ENCODE data around the gene TRIM41.
"Not testable (repeated sequence)": the region's sequence is repeated elsewhere in the genome, so short reads cannot be mapped to it uniquely, and the experiment has no call there.

Gene TRIM41

DNA sequence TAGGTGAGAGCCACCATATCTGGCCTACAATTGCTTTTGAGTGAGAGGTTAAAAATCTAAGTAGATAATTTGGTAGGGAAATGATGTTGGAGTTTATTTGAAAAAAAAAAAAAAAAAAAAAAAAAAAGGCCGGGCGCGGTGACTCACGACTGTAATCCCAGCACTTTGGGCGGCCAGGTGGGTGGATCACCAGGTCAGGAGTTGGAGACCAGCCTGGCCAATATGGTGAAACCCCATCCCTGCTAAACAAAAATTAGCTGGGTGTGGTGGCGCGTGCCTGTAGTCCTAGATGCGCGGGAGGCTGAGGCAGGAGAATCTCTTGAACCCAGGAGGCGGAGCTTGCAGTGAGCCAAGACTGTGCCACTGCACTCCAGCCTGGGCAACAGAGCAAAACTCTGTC, 8.8 kb upstream of the TRIM41 start:
- H3K36me3 ChIP-seq (ENCODE audit: control insufficient read depth in 2 of 2, insufficient read depth in 1 of 2, low read length in 2 of 2); POLR2A ChIA-PET; H3K4me3 ChIP-seq (ENCODE audit: low read depth, low read length); H3K4me1 ChIP-seq (ENCODE audit: control insufficient read depth, insufficient read depth, low read length); CTCF ChIA-PET; H3K9me3 ChIP-seq (ENCODE audit: control insufficient read depth, insufficient read depth, low read depth, low read length); H3K27ac ChIP-seq (ENCODE audit: extremely low read depth, low read depth, low read length): not testable (repeated sequence)
- 0 out of 2 replicates have a peak, but pooled peaks have one; percentile 20 for TF ChIP-seq EGR2 (tag by site-specific recombination; IDR thresholded peaks at IDR 0.05; ENCODE audit: low read depth)

DNA sequence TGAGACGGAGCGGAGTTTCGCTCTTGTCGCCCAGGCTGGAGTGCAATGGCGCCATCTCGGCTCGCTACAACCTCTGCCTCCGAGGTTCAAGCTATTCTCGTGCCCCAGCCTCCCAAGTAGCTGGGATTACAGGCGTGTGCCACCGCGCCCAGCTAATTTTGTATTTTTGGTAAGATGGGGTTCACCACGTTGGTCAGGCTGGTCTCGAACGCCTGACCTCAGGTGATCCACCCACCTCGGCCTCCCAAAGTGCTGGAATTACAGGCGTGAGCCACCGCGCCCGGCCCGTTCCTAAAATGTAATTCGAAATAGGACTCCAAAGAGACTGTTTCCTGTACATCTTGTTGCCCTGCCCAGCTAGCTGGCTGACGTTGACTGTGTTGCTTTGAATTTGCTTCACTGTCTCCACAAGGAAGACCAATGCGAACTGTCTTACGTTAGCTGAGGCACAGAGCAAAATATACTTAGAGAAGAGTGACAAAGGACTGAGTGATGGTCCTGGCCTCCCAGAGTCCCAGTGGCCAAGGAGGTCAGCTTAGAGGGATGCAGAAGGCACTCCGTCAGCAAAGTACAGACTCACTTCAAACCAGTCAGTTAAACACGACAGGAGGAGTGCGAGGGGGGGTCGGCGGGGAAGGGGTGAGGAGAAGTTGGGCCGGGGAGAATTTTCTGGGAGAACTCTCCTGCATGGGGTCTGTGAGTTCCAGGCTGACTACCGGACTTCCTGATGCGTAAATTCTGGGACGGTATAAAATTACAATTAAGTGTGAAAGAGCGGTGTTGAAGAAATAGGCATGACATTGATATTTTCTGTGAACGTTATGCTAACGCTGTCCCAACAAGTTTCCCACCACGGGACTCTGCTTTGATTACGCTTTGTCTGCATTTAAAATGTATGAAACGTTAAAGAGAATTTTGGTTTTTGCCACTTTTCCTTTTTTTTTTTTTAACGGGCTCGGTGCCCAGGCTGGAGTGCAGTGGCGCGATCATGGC, 6.8 kb upstream of the TRIM41 start:
- ChIA-PET POLR2A (interaction anchor here (1.3 to 2.1 kb wide), 2 partner anchors 9 to 27 kb away, joined by 5 to 7 read pairs; no protein-coding TSS in a partner anchor), CTCF (no interaction called here)
- Histone ChIP-seq H3K9me3 (ENCODE audit: control insufficient read depth, insufficient read depth, low read depth, low read length) (no peaks in the 10 kb centered on the region), H3K36me3 (ENCODE audit: control insufficient read depth in 2 of 2, insufficient read depth in 1 of 2, low read length in 2 of 2) (no peaks in the 10 kb centered on the region), H3K4me1 (ENCODE audit: control insufficient read depth, insufficient read depth, low read length) (no peaks in the 10 kb centered on the region), H3K27ac (ENCODE audit: extremely low read depth, low read depth, low read length) (no peak overlapping the region), H3K4me3 (ENCODE audit: low read depth, low read length) (peak overlapping the region; percentile 29)
- TF ChIP-seq KLF8 (tag by site-specific recombination; IDR thresholded peaks at IDR 0.05) (peak; percentile 83), ZNF350 (tag by site-specific recombination; IDR thresholded peaks at IDR 0.05) (no peak), BCL11B (tag by site-specific recombination; IDR thresholded peaks at IDR 0.05; ENCODE audit: low read depth) (peak; percentile 72; the same call in 1 of the 2 replicates), GLIS1 (tag by site-specific recombination; IDR thresholded peaks at IDR 0.05) (peak; percentile 4), ZNF76 (tag by site-specific recombination; IDR thresholded peaks at IDR 0.05; ENCODE audit: borderline replicate concordance, low read depth) (peak; percentile 26; the same call in 1 of the 2 replicates), ZFP37 (tag by site-specific recombination; IDR thresholded peaks at IDR 0.05) (no peak; the same call in 1 of the 2 replicates), MEIS1 (CRISPR knock-in tag; IDR thresholded peaks at IDR 0.05; ENCODE audit: borderline replicate concordance) (no peak), ZNF211 (tag by site-specific recombination; IDR thresholded peaks at IDR 0.05; ENCODE audit: low read depth) (no peak), SETDB1 (IDR thresholded peaks at IDR 0.05; ENCODE audit: insufficient read length, low read length) (peak; percentile 73), ZNF37A (tag by site-specific recombination; IDR thresholded peaks at IDR 0.05) (no peak), GLI2 (tag by site-specific recombination; IDR thresholded peaks at IDR 0.05; ENCODE audit: borderline replicate concordance, low read depth) (no peak), ZNF785 (tag by site-specific recombination; IDR thresholded peaks at IDR 0.05) (no peak), ZNF48 (tag by site-specific recombination; IDR thresholded peaks at IDR 0.05) (no peak), ZNF202 (tag by site-specific recombination; IDR thresholded peaks at IDR 0.05; ENCODE audit: borderline replicate concordance) (0 out of 2 replicates have a peak, but pooled peaks have one; percentile 52), ZNF626 (tag by site-specific recombination; IDR thresholded peaks at IDR 0.05) (no peak), ZNF140 (tag by site-specific recombination; IDR thresholded peaks at IDR 0.05) (no peak), SP7 (tag by site-specific recombination; IDR thresholded peaks at IDR 0.05) (peak; percentile 84), ZSCAN16 (tag by site-specific recombination; IDR thresholded peaks at IDR 0.05) (no peak), ZNF514 (tag by site-specific recombination; IDR thresholded peaks at IDR 0.05) (no peak), KLF7 (tag by site-specific recombination; IDR thresholded peaks at IDR 0.05; ENCODE audit: borderline replicate concordance) (peak; percentile 84; the same call in 1 of the 2 replicates), ZNF114 (tag by site-specific recombination; IDR thresholded peaks at IDR 0.05) (no peak), GLIS2 (tag by site-specific recombination; IDR thresholded peaks at IDR 0.05) (peak; percentile 64), ZNF843 (tag by site-specific recombination; IDR thresholded peaks at IDR 0.05) (no peak)
- TF ChIP-seq, protein P1, sequence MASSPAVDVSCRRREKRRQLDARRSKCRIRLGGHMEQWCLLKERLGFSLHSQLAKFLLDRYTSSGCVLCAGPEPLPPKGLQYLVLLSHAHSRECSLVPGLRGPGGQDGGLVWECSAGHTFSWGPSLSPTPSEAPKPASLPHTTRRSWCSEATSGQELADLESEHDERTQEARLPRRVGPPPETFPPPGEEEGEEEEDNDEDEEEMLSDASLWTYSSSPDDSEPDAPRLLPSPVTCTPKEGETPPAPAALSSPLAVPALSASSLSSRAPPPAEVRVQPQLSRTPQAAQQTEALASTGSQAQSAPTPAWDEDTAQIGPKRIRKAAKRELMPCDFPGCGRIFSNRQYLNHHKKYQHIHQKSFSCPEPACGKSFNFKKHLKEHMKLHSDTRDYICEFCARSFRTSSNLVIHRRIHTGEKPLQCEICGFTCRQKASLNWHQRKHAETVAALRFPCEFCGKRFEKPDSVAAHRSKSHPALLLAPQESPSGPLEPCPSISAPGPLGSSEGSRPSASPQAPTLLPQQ (tag by site-specific recombination; IDR thresholded peaks at IDR 0.05), result no peak
- TF ChIP-seq, protein P2, sequence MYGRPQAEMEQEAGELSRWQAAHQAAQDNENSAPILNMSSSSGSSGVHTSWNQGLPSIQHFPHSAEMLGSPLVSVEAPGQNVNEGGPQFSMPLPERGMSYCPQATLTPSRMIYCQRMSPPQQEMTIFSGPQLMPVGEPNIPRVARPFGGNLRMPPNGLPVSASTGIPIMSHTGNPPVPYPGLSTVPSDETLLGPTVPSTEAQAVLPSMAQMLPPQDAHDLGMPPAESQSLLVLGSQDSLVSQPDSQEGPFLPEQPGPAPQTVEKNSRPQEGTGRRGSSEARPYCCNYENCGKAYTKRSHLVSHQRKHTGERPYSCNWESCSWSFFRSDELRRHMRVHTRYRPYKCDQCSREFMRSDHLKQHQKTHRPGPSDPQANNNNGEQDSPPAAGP (tag by site-specific recombination; IDR thresholded peaks at IDR 0.05), result peak; percentile 18; the same call in 1 of the 2 replicates
- TF ChIP-seq, protein P3, sequence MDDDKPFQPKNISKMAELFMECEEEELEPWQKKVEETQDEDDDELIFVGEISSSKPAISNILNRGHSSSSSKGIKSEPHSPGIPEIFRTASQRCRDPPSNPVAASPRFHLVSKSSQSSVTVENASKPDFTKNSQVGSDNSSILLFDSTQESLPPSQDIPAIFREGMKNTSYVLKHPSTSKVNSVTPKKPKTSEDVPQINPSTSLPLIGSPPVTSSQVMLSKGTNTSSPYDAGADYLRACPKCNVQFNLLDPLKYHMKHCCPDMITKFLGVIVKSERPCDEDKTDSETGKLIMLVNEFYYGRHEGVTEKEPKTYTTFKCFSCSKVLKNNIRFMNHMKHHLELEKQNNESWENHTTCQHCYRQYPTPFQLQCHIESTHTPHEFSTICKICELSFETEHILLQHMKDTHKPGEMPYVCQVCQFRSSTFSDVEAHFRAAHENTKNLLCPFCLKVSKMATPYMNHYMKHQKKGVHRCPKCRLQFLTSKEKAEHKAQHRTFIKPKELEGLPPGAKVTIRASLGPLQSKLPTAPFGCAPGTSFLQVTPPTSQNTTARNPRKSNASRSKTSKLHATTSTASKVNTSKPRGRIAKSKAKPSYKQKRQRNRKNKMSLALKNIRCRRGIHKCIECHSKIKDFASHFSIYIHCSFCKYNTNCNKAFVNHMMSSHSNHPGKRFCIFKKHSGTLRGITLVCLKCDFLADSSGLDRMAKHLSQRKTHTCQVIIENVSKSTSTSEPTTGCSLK (tag by site-specific recombination; IDR thresholded peaks at IDR 0.05), result no peak
- TF ChIP-seq, protein P4, sequence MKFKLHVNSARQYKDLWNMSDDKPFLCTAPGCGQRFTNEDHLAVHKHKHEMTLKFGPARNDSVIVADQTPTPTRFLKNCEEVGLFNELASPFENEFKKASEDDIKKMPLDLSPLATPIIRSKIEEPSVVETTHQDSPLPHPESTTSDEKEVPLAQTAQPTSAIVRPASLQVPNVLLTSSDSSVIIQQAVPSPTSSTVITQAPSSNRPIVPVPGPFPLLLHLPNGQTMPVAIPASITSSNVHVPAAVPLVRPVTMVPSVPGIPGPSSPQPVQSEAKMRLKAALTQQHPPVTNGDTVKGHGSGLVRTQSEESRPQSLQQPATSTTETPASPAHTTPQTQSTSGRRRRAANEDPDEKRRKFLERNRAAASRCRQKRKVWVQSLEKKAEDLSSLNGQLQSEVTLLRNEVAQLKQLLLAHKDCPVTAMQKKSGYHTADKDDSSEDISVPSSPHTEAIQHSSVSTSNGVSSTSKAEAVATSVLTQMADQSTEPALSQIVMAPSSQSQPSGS (tag by site-specific recombination; IDR thresholded peaks at IDR 0.05; ENCODE audit: low read depth), result no peak
